COLO668 (cell line): ENCODE results near the gene C12orf43.
A peak's percentile ranks its signal among the peaks of the same experiment; 100 is the strongest.

Source experiments
- DNase-seq: peaks from one replicate; lab custom pipeline; 2025; ENCODE audit not compliant: unreplicated experiment; lab: John Stamatoyannopoulos, UW

C12orf43 gene

DNA sequence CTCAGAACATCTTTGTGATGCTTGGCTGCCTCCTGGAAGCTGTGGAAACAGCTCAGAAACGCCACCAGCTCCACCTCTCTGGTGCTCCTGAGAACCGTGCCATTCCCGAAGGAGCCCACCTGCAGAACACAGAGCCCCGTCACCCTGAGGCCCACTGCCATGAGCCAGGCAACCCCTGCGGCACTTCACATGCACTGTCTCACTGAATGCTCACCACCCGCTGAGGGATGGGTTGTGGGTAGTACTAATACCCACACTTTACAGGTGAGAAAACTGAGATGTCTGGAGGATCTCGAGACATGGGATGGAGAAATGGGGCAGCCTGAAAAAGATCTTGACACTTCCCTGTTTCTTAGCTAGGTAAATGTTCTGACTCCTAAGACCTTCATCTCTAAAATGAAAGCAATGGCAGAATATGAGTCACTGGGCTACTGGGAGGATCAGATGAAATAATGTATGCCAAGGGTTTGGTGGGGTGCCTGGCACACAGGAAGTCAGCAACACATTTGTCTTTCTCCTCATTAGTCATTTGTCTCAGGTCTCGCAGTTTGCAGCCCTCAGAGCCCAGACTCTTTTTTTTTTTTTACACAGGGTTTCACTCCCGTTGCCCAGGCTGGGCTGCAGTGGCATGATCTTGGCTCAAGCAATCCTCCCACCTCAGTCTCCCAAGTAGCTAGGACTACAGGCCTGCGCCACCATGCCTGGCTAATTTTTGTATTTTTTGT lies 17.5 kb upstream of the C12orf43 start:
- DNase-seq, result no peak

DNA sequence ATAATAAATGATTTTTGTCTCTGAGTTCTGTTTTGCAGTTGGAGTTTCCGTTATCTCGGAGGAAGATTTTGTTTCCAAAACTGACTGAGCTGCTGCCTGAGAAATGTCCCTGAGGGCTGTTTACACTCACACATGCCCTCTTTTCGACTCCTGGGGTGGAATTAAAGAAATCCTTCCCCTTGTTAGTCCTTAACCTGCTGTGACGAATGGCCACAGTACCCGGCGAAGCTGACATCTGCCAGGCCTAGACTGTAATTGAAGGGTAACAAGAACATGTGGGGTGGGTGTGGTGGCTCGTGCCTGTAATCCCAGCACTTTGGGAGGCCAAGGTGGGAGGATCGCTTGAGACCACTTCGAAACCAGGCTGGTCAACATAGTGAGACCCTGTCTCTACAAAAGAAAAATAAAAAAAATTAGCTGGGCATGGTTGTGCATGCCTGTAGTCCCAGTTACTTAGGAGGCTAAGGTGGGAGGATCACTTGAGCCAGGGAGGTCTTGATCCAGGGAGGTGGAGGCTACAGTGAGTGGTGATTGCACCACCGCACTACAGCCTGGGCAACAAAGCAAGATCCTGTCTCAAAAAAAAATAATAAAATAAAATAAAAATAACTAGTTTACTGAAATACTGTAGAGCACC lies 14.4 kb upstream of the C12orf43 start:
- DNase-seq, result no peak

DNA sequence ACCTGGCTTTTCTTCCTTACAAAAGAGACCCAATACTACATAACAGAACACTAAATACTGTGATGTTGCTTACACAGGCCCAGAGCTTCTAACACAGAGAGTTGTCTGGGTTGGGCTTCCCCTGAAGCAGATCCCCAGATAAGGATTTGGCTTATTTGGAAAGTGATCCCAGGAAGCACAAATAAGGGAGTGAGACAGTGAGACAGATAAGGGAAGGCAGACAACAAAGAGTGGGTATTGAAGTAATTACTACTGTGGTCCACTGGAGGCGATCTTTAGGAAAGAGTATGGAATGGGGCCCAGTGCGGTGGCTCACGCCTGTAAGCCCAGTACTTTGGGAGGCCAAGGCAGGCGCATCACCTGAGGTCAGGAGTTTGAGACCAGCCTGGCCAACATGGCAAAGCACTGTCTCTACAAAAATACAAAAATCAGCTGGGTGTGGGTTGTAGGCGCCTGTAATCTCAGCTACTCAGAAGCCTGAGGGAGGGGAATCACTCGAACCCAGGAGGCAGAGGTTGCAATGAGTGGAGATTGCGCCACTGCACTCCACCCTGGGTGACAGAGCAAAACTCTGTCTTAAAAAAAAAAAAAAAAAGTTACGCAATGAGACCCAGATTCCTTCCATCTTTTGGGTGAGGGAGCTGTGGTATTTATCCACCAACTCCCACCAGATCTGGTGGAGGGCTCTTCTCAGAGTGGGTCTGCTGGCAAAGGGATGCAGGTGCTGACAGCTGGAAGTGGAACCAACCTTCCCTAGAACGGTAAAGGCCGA lies 10.2 kb upstream of the C12orf43 start:
- no peak for DNase-seq

DNA sequence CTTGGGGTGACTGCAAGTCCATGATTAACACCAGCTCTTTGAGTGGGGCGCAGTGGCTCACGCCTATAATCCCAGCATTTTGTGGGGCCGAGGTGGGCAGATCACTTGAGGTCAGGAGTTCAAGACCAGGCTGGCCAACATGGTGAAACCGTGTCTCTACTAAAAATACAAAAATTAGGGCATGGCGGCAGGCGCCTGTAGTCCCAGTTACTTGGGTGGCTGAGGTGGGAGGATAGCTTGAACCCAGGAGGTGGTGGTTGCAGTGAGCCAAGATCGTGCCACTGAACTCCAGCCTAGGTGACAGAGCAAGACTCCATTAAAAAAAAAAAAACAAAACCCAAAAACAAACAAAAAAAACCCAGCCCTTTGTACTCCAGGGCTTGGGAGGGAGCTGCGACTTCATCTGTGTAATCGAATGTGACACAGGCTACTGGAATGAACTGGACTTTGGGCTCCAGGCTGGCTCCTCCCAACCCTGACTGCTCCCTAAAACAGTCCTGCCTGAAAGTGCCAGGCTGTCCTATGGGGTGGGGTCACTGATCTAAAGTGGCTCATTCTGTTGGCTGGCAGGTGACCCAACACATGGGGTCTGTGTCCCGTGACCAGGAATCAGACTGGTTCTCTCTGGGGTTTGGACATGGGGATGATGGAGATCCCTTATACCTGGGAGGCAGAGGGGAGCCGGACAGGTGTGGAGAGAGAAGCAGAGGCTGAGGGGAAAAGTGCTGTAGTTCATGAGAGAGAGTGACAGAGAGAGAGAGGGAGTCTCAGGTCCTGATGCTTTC lies 9.3 kb upstream of the C12orf43 start:
- no peak for DNase-seq

DNA sequence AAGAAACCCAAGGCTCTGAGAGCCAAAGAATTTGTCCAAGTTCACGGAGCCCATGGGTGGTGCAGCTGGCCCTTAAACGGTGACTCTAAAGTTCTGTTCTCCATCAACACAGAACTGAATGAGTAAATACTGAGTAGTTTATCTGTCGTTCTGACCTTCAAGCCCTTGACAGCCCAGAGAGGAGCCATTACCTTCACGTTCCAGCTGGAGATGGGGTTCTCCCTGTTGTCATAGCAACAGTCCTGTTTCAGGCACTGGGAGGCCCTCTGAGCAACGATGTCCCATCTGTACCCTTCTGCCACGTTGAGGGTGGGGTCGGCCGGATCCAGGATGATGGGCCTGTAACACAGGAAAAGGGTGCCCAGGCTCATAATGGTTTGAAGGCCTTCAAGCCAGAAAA lies 7.5 kb upstream of the C12orf43 start:
- no peak for DNase-seq

DNA sequence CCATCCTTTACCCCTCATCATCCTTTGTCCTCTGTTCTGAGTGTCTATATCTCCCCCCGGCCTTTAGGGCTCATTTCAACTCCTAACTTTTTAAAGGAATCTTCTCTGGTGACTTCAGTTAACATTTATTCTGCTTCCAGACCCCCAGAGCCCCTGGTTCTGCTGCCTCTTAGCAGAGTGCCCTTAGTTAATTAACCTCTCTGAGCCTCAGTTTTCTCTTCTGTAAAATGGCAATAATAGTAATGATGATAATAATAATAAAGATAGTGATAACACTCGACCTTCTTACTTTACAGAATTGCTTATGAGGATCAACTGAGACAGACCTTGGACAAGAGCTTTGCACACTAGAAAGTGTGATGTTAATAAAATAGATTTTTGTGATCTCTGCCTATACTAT lies 6.4 kb upstream of the C12orf43 start:
- DNase-seq, result no peak

DNA sequence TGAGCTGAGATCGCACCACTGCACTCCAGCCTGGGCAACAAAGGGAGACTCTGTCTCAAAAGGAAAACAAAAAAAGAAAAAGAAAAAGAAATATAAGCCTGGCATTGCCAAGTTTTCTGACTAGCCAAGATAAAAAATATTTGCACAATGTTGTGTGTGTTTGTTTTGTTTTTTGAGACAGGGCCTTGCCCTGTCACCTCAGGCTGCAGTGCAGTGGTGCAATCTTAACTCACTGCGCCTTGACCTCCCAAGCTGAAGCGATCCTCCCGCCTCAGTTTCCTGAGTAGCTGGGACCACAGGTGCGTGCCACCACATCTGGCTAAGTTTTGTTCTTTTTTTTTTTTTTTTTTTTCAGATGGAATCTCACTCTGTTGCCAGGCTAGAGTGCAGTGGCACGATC lies 5.5 kb upstream of the C12orf43 start:
- no peak for DNase-seq

DNA sequence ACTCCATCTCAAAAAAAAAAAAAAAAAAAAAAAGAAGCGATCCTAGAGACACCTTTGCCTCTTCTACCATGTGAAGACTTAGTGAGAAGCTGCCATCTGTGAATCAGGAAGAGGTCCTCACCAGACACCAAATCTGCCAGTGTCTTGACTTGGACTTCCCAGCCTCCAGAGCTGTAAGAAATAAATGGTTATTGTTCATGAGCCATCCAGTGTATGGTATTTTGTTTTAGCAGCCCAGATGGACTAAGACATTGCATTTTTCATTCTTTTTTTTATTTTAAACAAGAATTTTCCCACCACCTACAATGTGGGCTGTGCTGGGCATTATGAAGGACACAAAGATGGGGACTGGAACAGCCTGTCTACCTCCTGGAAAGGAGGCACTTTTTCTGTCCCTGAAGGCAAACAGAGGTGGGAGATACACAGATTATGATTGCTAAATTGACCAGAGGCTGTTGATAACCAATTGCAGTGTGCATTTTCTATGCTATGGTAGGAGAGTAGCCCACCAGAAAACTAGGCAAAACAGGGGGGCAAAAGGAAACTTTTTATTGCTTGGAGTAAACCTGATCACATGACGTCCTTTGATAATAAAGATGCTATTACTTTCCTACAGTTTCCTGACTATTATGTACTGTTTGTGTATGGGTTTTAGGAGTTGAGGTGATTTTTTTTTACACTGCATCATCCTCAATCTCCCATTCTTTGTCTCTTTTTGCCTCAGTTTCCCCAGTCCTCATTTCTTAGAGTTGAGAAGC lies 2.8 kb upstream of the C12orf43 start:
- DNase-seq, result no peak

DNA sequence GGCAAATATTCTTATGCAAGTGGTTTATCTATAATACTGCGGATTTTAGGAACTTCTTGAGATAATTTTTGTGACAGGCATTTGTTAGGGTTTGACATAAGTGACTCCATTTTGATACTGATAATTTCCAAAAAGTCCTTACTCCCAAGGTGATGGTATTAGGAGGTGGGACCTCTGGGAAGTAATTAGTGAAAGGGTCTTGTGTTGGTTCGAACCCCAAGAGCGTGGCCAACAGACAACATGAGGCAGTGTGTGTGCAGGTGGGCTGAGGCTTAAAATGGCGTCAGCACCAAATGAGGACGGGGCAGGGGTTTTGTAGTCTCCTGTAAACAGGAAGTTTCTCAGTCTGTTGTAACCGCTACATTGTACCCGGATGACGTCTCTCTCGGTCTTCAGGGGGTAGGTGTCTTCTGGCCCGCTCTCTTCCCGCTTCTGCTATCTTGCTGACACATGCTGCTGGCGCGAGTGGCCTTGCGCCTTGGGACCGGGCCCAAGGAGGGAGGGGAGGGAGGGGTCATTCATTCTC lies 1.7 kb upstream of the C12orf43 start:
- no peak for DNase-seq

DNA sequence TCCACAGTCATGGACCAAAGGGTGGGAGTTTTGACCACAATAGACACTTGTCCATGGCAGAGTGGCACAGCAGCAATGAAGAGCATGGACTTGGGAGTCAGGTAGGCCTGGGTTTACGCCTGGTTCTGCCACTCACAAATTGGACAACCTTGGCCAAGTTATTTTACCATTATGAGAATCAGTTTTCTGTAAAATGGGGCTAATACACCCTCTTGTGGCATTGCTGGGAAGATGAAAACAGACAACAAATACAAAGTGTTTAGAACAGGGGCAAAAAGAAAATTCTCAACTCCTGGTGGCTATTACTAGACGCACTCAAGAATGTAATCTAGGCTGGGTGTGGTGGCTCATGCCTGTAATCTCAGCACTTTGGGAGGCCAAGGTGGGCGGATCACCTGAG lies 2.6 kb downstream of the C12orf43 start:
- no peak for DNase-seq

DNA sequence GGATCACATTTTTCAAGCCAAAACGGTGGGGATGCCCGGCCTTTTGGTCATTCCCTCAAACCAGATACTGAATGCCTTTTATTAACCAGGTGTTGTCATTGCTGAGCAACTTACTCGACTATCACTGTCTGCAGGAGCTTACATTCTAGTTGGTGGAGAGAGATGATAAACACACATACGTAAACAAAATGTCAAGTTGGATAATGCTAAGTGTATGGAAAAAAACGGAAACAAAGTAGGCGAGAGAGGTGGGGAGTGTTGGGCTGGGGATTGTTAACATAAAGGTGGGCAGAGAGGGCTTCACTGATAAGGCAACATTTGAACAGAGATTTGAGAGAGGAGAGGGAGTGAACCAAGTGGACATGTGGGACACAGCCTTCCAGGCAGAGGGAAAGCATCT lies 4.5 kb downstream of the C12orf43 start:
- DNase-seq, result no peak

DNA sequence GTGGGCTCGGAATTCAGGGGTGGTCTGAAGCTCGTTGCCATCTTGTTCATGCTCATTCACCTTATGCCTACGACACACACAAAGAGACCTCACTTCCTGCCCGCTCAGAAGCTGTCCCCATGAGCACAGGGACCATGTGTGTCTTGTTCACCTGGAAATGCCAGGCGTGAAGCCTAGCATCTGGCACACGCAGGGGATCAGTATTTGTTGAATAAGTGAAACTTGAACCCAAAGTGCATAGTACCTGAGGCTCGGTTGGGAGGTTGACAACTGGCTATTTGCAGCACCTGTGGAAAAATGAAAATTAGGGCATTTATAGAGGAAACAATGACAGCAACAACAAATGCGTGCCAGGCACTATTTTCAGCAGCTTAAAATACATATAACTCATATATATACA lies 5.4 kb downstream of the C12orf43 start:
- DNase-seq, result no peak

DNA sequence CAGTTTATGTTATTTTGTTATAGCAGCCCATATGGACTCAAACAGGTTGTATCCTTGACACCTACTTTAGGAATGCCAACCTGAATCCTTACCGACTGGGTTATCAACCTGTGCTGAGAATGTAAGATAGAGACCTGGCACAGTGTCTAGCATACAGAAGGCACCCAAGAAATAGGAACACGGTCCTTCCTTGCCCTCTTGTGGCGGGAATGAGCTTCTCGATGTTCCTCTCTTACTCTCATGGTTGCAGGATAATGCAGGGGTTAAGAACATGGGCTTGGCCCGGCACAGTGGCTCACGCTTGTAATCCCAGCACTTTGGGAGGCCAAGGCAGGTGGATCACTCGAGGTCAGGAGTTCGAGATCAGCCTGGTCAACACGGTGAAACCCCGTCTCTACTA lies 6.5 kb downstream of the C12orf43 start:
- peak; percentile 56 for DNase-seq

DNA sequence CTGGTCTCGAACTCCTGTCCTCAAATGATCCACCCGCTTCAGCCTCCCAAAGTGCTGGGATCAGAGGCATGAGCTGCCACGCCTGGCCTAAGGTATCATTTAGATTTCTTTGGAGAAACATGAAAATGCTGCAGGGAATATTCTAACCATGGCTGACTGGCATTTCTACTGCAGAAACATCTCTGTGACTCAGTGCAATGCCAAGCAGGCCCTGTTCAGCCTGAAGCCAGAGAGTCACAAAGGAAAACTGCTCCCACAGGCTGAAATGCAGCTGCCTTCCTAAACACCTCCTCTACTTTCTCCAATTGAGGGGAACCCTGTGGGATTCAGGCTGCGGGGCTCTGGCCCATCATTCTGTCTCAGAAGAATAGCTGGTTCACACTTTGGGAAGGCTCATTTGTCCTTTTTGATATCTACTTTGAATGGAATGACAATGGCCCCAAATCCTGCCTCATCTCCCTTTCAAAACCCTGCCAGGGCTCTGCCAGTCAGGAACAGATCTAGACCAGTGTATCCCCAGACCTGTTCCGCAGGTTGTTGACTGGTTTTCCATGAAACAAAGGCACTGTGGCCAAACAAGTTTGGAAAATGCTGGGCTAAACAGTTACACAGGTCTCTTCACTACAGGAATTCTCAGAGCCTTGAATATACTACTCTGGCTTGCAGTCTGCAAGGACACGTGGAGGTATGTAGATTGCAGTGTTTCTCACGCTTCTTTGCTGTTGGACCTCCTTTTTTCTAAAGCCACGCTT lies 7.8 kb downstream of the C12orf43 start:
- DNase-seq, result no peak

DNA sequence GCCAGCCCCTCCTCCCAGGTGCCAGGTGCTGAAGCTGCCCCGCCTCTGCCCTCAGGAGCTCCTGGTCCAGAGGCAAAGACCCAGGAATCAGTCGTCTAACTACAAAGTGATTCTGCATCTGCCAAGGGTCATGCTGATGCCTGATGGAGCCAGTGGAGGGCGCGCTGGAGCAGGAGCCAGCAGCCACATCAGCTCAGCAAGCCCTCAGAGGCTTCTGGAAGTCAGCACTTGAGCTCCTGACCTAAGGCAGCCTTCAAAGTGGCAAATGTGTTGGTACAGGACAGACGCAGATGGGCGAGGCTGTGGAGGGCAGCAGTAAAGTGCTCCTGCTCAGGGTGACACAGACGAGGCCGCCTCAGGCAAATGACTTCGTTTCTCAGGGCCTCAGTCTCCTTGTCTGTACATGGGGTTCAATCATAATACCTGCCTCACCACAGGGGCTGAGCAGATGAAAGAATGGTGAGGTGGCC lies 10.9 kb downstream of the C12orf43 start:
- DNase-seq, result peak; percentile 82

DNA sequence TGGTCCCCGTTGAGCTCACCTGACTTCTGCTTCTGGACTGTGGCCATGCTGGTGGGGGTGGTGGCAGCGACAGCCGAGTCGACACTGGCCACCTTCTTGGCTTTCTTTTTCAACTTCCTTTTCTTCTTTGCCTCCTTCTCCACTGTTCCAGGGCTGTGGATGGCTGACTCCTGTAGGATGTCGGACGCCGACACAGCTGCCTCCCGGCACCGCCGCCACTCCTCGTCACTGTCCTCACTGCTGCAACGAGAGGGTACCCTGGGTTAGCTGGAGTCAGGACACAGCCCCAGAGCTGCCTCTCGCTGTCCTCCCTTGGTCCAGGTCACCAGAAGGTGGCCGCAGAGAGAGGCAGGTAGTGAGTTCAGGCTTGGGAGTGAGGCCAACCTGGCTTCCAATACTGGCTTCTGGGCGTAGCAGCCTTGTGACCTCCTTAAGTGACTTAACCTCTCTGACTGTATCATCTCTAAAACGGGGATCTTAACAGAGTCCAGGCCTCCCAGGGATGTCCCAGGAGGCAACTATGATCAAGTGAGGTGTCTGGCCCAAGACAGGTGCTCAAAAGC lies 12.0 kb downstream of the C12orf43 start:
- no peak for DNase-seq

DNA sequence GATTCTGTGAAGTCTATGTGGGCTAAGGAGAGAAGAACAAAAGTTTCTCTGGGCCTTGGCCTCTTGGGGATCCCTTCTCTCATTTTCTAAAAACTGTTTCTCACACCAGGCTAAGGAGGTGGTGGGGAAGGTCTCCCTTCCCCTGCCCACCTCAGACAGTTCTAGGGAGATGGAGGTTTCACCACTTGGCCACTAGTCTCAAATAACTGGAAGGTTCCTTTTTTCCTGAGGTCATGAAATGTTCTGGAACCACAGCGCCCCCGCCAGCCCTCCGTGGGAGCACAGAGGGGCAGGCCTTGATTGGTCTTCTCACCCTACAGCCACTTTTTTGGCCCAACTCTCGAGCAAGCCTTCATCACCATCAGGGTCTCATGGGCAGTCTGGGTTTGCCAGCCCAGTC lies 12.6 kb downstream of the C12orf43 start:
- DNase-seq, result peak; percentile 39

DNA sequence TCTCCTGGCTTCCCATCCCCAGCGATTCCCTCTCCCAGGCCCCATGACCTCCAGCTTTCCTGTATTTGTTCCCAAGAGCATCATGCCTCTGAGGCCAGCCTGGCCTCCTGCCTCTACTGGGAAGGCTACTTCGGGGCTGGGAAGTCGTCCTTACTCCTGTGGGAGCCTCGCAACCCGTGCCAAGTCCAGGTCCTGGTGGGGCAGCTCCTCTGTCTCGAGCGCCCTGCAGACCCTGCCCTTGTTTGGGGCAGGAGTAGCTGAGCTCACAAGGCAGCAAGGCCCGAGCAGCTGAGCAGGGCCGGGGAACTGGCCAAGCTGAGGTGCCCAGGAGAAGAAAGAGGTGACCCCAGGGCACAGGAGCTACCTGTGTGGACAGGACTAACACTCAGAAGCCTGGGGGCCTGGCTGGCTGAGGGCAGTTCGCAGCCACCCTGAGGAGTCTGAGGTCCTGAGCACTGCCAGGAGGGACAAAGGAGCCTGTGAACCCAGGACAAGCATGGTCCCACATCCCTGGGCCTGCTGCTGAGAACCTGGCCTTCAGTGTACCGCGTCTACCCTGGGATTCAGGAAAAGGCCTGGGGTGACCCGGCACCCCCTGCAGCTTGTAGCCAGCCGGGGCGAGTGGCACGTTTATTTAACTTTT lies 14.3 kb downstream of the C12orf43 start:
- no peak for DNase-seq

DNA sequence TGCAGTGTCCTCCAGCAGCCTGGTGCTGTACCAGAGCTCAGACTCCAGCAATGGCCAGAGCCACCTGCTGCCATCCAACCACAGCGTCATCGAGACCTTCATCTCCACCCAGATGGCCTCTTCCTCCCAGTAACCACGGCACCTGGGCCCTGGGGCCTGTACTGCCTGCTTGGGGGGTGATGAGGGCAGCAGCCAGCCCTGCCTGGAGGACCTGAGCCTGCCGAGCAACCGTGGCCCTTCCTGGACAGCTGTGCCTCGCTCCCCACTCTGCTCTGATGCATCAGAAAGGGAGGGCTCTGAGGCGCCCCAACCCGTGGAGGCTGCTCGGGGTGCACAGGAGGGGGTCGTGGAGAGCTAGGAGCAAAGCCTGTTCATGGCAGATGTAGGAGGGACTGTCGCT lies 15.2 kb downstream of the C12orf43 start:
- no peak for DNase-seq
